LNCaP clone FGC (cell line): ENCODE results near the gene SEC14L1.

Source experiments
- DNase-seq: peaks from one replicate; pipeline ENCODE4 v3.0.0-alpha.2; 2011; ENCODE audit warnings: low read depth
- H3K4me3 ChIP-seq: 2 replicates; pipeline ENCODE4 v1.5.1; 2011; ENCODE audit warnings: mild to moderate bottlenecking, low read depth, low read length, control low read depth
- TF ChIP-seq, protein P1 (sequence below): IDR thresholded peaks from 2 replicates; pipeline ENCODE4 v1.5.1; 2012; ENCODE audit warnings: mild to moderate bottlenecking; ENCODE audit not compliant: control insufficient read depth, insufficient read depth; ENCODE audit errors: extremely low read depth

SEC14L1 gene

DNA sequence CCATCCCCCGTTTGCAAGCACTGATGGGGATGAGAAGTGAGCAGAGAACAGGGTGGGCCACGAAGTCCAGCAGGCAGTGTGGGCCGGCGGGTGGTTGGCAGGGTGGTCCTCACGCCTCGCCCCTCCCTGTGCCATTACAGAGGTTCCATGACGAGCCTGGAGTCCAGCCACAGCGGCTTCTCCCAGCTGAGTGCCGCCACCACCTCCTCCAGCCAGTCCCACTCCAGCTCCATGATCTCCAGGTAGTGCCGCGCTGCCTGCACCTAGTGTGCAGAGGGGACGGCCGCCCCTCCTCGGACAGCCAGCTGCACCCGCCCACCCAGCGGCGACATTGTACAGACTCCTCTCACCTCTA, 73.0 kb downstream of the SEC14L1 start:
- TF ChIP-seq, protein P1, sequence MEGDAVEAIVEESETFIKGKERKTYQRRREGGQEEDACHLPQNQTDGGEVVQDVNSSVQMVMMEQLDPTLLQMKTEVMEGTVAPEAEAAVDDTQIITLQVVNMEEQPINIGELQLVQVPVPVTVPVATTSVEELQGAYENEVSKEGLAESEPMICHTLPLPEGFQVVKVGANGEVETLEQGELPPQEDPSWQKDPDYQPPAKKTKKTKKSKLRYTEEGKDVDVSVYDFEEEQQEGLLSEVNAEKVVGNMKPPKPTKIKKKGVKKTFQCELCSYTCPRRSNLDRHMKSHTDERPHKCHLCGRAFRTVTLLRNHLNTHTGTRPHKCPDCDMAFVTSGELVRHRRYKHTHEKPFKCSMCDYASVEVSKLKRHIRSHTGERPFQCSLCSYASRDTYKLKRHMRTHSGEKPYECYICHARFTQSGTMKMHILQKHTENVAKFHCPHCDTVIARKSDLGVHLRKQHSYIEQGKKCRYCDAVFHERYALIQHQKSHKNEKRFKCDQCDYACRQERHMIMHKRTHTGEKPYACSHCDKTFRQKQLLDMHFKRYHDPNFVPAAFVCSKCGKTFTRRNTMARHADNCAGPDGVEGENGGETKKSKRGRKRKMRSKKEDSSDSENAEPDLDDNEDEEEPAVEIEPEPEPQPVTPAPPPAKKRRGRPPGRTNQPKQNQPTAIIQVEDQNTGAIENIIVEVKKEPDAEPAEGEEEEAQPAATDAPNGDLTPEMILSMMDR: no peak
- H3K4me3 ChIP-seq: no peak overlapping the region

DNA sequence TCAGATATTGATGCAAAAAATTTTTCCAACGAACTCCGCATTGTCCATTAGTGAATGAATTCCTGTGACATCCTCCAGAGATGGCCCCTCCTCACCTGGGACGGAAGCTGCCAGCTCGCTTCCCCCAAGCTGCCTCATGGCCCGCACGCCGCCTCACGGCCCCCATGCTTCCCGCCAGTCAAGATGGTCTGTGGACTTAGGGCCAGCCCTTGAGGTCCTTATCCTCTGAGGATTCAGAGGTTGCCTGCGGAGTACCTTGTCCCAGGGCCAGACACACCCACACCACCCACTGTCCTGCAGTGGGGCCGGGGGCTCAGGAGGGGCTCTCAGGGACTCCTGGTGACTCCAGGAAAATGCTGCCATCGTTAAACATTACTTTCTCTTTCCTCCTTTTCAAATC, 73.6 kb downstream of the SEC14L1 start:
- no peak overlapping the region for H3K4me3 ChIP-seq
- TF ChIP-seq, protein P1: no peak
- DNase-seq: no peak

More for the DNA sequence above, 73.0 kb downstream of the SEC14L1 start:
- DNase-seq: no peak

DNA sequence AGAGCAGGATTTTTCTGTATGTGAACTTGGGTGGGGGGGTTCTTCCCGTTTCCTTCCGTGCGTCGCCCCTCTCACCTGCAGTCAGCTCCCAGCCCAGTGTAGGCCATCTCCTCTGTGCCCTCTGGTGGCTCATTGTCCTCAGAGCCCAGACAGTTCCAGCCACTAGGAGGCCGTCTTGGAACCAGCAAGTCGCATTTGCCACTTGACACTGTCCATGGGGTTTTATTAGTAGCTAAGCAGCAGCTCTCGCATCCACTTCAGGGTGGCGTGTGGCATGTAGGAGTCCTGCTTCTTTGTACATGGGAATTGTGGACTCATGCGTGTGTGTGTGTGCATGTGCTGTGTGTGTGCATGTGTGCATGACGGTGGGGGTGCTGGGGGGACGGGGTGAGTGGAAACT, 74.0 kb downstream of the SEC14L1 start:
- H3K4me3 ChIP-seq: no peak overlapping the region
- TF ChIP-seq, protein P1: peak; percentile 98
- DNase-seq: peak; percentile 40

DNA sequence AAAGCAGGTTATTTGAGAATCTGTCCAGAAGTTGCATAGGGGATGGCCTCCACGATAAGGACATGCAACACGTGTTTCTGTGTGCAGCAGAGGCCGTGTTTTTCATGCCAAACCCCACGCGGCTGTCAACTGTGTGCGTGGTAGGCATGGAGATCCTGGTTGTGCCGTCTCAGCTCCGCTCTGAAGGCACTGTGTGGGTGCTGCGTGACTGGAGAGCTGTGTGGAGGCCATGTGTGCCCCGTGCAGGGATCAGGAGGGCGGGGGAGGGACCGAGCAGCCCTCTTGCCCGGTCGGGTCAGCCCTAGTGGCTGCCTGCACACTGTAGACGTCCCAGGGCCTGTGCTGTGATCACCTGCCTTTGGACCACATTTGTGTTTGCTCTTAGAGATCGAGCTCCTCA, 74.5 kb downstream of the SEC14L1 start:
- TF ChIP-seq, protein P1: no peak
- DNase-seq: no peak
- no peak overlapping the region for H3K4me3 ChIP-seq

DNA sequence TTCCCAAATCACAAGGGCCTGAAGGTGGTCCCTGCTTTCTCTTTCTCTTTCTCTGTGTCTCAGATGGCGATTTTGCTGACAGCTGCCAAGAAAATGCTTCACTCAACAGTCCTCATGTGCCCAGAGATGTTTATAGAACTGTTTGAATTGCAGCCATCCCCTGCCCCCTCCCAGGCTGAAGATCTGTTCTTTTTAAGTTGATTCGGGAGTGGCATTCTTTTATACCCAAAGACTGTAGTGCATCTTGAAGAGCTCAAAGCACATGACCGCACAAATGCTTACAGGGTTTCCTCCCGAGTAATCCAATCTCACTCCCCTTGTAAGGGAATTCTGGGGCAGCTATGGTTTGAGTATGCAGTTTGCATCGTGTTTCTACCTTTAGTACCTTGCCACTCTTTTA, 75.7 kb downstream of the SEC14L1 start:
- DNase-seq: no peak
- TF ChIP-seq, protein P1: no peak
- no peak overlapping the region for H3K4me3 ChIP-seq

DNA sequence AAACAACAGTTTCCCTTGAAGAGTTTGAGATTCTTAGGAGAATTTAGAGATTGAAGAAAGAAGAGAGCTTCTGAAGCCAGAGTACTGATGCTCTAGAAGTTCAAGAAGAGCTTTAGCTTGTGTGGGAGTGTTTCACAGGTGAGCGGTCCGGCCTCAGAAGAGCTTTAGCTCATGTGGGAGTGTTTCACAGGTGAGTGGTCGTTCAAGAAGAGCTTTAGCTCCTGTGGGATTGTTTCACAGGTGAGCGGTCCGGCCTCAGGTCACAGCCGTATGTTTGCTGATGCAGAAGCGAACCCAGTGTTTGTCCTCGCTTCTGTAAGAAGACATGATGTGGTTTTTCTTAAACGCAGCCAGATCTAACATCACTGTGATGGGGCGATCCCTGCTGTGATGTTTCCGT, 76.4 kb downstream of the SEC14L1 start:
- H3K4me3 ChIP-seq: no peak overlapping the region
- no peak for DNase-seq
- TF ChIP-seq, protein P1: no peak

DNA sequence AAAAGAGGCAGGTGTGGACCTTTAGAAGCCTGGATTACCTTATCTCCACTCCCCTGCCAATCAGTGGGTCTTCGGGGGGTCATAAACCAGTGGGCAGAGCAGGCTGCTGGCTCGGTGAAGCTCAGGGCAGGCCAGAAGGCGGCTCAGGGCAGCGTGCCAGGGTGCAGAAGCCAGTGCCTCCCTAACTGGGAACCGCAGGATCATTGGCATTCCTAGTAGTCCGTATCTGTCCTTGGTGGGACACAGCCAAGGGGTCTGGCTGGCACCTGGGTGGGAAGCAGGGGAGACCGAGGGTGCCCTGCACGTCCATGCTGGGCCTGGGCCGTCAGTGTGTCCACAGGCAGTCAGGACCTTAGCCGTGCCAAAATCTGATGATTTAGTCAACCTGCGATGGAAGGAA, 76.8 kb downstream of the SEC14L1 start:
- no peak for DNase-seq
- H3K4me3 ChIP-seq: no peak overlapping the region
- TF ChIP-seq, protein P1: no peak
